Fibroblast of pulmonary artery (primary cell): Measurements from ENCODE around the gene ZCCHC7.

Source experiments
- DNase-seq: peaks from one replicate; pipeline ENCODE4 v3.0.0-alpha.2; 2010; ENCODE audit warnings: low read depth
- H3K4me3 ChIP-seq: replicated peaks from 2 replicates; pipeline ENCODE4 v1.5.1; 2011; ENCODE audit warnings: low read depth, mild to moderate bottlenecking, control low read depth, low read length, moderate library complexity
- TF ChIP-seq, protein P1 (sequence below): IDR thresholded peaks from 2 replicates; pipeline ENCODE4 v1.5.1; 2011; ENCODE audit warnings: mild to moderate bottlenecking, control low read depth, low read length, inconsistent platforms; ENCODE audit errors: missing control alignments

The ZCCHC7 gene

DNA sequence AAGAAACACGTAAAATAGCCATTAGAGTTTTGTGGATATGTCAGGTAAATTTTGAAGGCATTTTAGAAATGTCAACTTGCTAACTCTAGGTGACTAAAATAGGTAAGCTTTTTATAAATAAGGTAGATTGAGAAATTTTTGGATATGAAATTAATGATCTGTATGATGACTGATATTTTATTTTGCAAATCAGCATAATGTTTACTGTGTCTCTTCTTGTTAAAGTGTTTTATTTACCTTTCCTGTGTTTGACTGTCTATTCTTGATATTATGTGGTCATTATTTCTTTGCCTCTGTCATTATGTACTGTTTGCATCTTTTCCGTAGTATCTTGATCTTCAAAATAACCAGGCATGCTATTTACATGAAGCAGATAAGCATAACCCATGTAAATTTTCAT lies 58.4 kb downstream of the ZCCHC7 start:
- no peak overlapping the region for H3K4me3 ChIP-seq
- no peak for DNase-seq
- TF ChIP-seq, protein P1, sequence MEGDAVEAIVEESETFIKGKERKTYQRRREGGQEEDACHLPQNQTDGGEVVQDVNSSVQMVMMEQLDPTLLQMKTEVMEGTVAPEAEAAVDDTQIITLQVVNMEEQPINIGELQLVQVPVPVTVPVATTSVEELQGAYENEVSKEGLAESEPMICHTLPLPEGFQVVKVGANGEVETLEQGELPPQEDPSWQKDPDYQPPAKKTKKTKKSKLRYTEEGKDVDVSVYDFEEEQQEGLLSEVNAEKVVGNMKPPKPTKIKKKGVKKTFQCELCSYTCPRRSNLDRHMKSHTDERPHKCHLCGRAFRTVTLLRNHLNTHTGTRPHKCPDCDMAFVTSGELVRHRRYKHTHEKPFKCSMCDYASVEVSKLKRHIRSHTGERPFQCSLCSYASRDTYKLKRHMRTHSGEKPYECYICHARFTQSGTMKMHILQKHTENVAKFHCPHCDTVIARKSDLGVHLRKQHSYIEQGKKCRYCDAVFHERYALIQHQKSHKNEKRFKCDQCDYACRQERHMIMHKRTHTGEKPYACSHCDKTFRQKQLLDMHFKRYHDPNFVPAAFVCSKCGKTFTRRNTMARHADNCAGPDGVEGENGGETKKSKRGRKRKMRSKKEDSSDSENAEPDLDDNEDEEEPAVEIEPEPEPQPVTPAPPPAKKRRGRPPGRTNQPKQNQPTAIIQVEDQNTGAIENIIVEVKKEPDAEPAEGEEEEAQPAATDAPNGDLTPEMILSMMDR: no peak

DNA sequence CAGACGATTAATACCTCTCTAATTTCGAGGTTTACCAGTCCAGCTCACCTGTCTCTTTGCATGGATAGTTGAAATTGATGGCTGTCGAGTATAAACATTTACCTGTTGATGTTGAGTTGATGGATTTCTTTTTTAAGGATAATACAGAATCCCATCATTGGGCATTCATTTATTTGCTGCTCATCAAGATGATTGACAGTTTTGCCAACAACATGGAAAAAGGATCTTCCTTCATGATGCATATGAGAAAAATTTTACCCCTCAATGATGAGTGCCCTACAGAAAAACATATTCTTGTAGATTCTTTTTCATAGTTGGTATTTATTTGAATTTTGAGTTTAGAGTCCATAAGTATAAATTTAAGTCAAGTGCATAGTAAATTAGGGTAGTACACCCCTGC lies 59.2 kb downstream of the ZCCHC7 start:
- DNase-seq: no peak
- TF ChIP-seq, protein P1: no peak
- no peak overlapping the region for H3K4me3 ChIP-seq

DNA sequence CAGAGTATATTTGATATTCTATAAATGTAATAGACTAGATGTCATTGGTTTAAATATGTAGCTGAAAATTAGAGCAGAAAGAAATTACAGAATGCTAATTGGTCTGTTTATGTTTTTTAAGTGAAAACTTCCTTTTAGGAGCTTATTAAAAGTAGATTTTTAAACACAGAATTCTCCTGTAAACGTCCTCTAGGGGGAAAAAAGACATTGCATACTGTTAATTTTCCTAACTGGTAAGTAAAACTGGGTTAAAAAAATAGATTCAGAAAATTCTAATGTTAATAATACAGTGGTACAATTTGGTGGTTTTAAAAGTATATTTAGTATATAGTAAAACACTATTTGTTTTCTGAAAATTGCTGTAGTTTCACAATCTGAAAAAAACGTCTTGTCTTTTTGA lies 59.8 kb downstream of the ZCCHC7 start:
- no peak for DNase-seq
- H3K4me3 ChIP-seq: no peak overlapping the region
- TF ChIP-seq, protein P1: no peak

DNA sequence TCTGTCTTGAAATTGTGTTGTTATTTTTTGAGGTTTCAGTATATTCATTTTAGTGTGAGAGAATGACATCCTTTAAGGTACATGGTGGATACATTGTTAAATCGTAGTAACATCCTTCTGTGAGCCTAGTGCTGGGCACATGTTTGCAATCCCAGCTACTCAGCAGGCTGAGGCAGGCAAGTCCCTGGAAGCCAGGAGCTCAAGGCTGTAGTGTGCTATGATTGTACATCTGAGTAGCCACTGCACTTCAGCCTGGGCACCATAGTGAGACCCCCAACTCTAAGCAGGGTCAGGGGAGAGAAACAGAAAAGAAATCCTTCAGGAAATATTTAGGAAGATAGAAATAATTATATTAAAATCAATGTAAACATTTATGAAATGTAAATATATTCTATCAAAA lies 62.3 kb downstream of the ZCCHC7 start:
- no peak for DNase-seq
- TF ChIP-seq, protein P1: no peak
- no peak overlapping the region for H3K4me3 ChIP-seq

DNA sequence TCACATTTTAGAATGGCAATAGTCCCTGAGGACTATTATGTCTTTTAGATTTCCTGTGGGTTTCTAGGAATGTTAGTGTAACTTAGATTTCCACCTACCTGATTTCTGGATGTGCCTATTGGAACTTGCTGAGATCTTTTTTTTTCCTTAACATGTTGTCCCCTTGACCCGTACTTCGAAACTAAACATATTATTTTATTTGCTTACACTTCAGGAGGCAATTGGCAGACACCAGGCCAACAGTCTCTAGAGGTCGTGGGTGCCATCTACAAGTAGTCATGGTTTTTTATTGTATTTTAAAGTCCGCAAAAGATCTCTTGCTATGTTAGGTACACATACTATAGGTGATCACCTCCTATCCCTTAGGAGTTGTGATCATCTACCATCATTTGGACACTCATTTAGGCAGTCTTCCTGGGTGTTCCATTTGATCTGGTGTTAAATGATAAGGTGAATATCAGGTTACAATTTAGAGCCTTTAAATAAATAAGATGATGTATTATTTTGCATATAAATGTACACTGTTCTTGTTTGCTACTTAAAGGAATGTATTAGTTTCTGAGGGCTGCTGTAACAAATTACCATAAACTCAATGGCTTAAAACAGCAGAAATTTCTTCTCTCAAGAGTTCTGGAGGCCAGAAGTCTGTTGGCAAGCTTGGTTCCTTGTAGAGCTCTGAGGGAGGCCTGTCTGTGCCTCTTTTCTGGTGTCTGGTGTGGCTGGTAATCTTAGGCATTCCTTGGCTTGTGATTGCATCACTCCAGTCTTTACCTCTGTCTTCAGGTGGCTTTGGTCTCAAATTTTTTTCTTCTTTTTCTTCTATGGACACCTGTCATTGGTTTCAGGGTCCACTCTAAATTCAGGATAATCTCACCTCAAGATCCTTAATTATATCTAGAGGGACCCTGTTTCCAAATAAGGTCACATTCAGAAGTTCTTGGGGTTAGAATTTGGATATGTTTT lies 64.8 kb downstream of the ZCCHC7 start:
- TF ChIP-seq, protein P1: no peak
- no peak for DNase-seq
- no peak overlapping the region for H3K4me3 ChIP-seq

DNA sequence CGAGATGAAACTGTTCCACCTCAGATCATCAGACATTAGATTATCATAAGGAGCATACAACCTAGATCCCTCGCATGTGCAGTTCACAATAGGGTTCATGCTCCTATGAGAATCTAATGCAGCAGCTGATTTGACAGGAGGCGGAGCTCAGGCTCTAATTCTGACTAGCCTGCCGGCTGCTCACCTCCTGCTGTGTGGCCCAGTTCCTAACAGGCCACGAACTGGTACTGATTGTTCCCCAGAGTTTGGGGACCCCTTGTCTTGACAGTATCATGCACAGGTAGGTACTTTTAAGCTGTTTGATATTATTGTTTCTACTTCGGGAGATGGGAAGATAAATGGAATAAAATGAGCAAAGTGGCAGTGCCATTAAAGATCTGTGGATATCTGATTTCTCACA lies 66.9 kb downstream of the ZCCHC7 start:
- TF ChIP-seq, protein P1: no peak
- DNase-seq: no peak
- no peak overlapping the region for H3K4me3 ChIP-seq
